HUES48 (cell line): ENCODE results near the gene PDE4D.

Experiments
- H3K27ac ChIP-seq: one replicate; pipeline ENCODE4 v1.7.0; 2013; ENCODE audit warnings: low read depth, low read length, inconsistent platforms
- H3K27me3 ChIP-seq: 2 replicates; pipeline ENCODE4 v1.6.1; 2013; ENCODE audit warnings: mild to moderate bottlenecking, low read length; ENCODE audit not compliant: control insufficient read depth, insufficient read depth
- H3K36me3 ChIP-seq: 2 replicates; pipeline ENCODE4 v1.6.1; 2013; ENCODE audit warnings: low read length; ENCODE audit not compliant: control insufficient read depth, insufficient read depth
- H3K4me1 ChIP-seq: 2 replicates; pipeline ENCODE4 v1.6.1; 2013; ENCODE audit warnings: mild to moderate bottlenecking, low read length; ENCODE audit not compliant: control insufficient read depth, insufficient read depth
- H3K4me3 ChIP-seq: 2 replicates; pipeline ENCODE4 v1.5.1; 2013; ENCODE audit warnings: mild to moderate bottlenecking, low read depth, low read length
- H3K9ac ChIP-seq: 2 replicates; pipeline ENCODE4 v1.6.1; 2013; ENCODE audit warnings: mild to moderate bottlenecking, low read depth, low read length, moderate library complexity
- H3K9me3 ChIP-seq: 2 replicates; pipeline ENCODE4 v1.6.1; 2013; ENCODE audit warnings: low read length; ENCODE audit not compliant: control insufficient read depth, insufficient read depth

Gene PDE4D

GRCh38 chr5:59246145-59246869 lies 647.2 kb downstream of the PDE4D start:
- H3K9ac ChIP-seq: no peak overlapping the region

GRCh38 chr5:59245198-59245597 lies 648.3 kb downstream of the PDE4D start:
- H3K27me3 ChIP-seq: no peaks in the 10 kb centered on the region
- H3K9me3 ChIP-seq: no peaks in the 10 kb centered on the region
- no peaks in the 10 kb centered on the region for H3K4me1 ChIP-seq
- H3K4me3 ChIP-seq: no peak overlapping the region
- no peaks in the 10 kb centered on the region for H3K36me3 ChIP-seq
- H3K27ac ChIP-seq: no peak overlapping the region
- no peak overlapping the region for H3K9ac ChIP-seq

More at GRCh38 chr5:59246145-59246869, 647.2 kb downstream of the PDE4D start:
- Histone ChIP-seq H3K4me3 (no peak overlapping the region), H3K36me3 (no peaks in the 10 kb centered on the region), H3K9me3 (no peaks in the 10 kb centered on the region), H3K4me1 (no peaks in the 10 kb centered on the region), H3K27ac (no peak overlapping the region), H3K27me3 (no peaks in the 10 kb centered on the region)

- no peak overlapping the region for H3K27ac ChIP-seq
- no peaks in the 10 kb centered on the region for H3K27me3 ChIP-seq
- H3K4me3 ChIP-seq: no peak overlapping the region
- no peaks in the 10 kb centered on the region for H3K9me3 ChIP-seq
- H3K9ac ChIP-seq: no peak overlapping the region
- H3K4me1 ChIP-seq: no peaks in the 10 kb centered on the region
- H3K36me3 ChIP-seq: no peaks in the 10 kb centered on the region
Measured at GRCh38 chr5:59241552-59241951, 652.0 kb downstream of the PDE4D start.

GRCh38 chr5:59241119-59241518 lies 652.4 kb downstream of the PDE4D start:
- Histone ChIP-seq H3K27ac (no peak overlapping the region), H3K9ac (no peak overlapping the region), H3K4me3 (no peak overlapping the region), H3K4me1 (no peaks in the 10 kb centered on the region), H3K9me3 (no peaks in the 10 kb centered on the region), H3K27me3 (no peaks in the 10 kb centered on the region), H3K36me3 (no peaks in the 10 kb centered on the region)

- H3K9me3 ChIP-seq: no peaks in the 10 kb centered on the region
- H3K27ac ChIP-seq: no peak overlapping the region
- no peaks in the 10 kb centered on the region for H3K27me3 ChIP-seq
- no peaks in the 10 kb centered on the region for H3K36me3 ChIP-seq
- H3K4me1 ChIP-seq: no peaks in the 10 kb centered on the region
- no peak overlapping the region for H3K4me3 ChIP-seq
- H3K9ac ChIP-seq: no peak overlapping the region
Measured at GRCh38 chr5:59238126-59238902, 655.2 kb downstream of the PDE4D start.

- Histone ChIP-seq H3K27me3 (no peaks in the 10 kb centered on the region), H3K27ac (no peak overlapping the region), H3K36me3 (no peaks in the 10 kb centered on the region), H3K4me1 (no peaks in the 10 kb centered on the region), H3K4me3 (no peak overlapping the region), H3K9me3 (no peaks in the 10 kb centered on the region), H3K9ac (no peak overlapping the region)
Measured at GRCh38 chr5:59236986-59237385, 656.5 kb downstream of the PDE4D start.

GRCh38 chr5:59236448-59236847 lies 657.1 kb downstream of the PDE4D start:
- no peaks in the 10 kb centered on the region for H3K36me3 ChIP-seq
- H3K27ac ChIP-seq: no peak overlapping the region
- H3K4me3 ChIP-seq: no peak overlapping the region
- no peaks in the 10 kb centered on the region for H3K9me3 ChIP-seq
- H3K9ac ChIP-seq: no peak overlapping the region
- H3K4me1 ChIP-seq: no peaks in the 10 kb centered on the region
- no peaks in the 10 kb centered on the region for H3K27me3 ChIP-seq

- no peaks in the 10 kb centered on the region for H3K36me3 ChIP-seq
- H3K4me1 ChIP-seq: no peaks in the 10 kb centered on the region
Measured at GRCh38 chr5:59234236-59234635, 659.3 kb downstream of the PDE4D start.

GRCh38 chr5:59231221-59231931 lies 662.1 kb downstream of the PDE4D start:
- Histone ChIP-seq H3K27ac (no peak overlapping the region), H3K36me3 (no peaks in the 10 kb centered on the region), H3K4me1 (no peaks in the 10 kb centered on the region), H3K4me3 (no peak overlapping the region), H3K9me3 (no peaks in the 10 kb centered on the region), H3K9ac (no peak overlapping the region), H3K27me3 (no peaks in the 10 kb centered on the region)

More at GRCh38 chr5:59234236-59234635, 659.3 kb downstream of the PDE4D start:
- no peaks in the 10 kb centered on the region for H3K9me3 ChIP-seq
- no peak overlapping the region for H3K27ac ChIP-seq
- H3K4me3 ChIP-seq: no peak overlapping the region
- H3K9ac ChIP-seq: no peak overlapping the region
- no peaks in the 10 kb centered on the region for H3K27me3 ChIP-seq

- Histone ChIP-seq H3K9me3 (no peaks in the 10 kb centered on the region), H3K4me3 (no peak overlapping the region), H3K27me3 (no peaks in the 10 kb centered on the region), H3K4me1 (no peaks in the 10 kb centered on the region), H3K9ac (no peak overlapping the region), H3K36me3 (no peaks in the 10 kb centered on the region), H3K27ac (no peak overlapping the region)
Measured at GRCh38 chr5:59222687-59223511, 670.6 kb downstream of the PDE4D start.
